Adrenal gland (tissue), 5 donors: ENCODE data around the gene LRIT3.

Source experiments
- POLR2A ChIP-seq, 2 donors: fragments of 450-650 bp; IDR thresholded peaks; one replicate each; pipeline ENCODE4 v1.6.1; 2017; ENCODE audit warnings: antibody characterized with exemption in 2 of 2, mild to moderate bottlenecking in 2 of 2, moderate library complexity in 1 of 2
- TF ChIP-seq, protein P1 (sequence below), 6 experiments: fragments of 450-650 bp in 4 of 6; fragments of 200-600 bp in 2 of 6; sonication (generic) in 1 of 6; IDR thresholded peaks; 1 replicate in 5 of 6; 2 replicates in 1 of 6; pipeline versions ENCODE4 v1.5.1 to v1.8.0; 2016 to 2021; ENCODE audit warnings: antibody characterized with exemption in 6 of 6, mild to moderate bottlenecking in 2 of 6, moderate library complexity in 1 of 6
- donor health status: DM: no; HTN: no; CAD: no.

- TF ChIP-seq POLR2A (IDR thresholded peaks at IDR 0.05), result no peak
- TF ChIP-seq, protein P1, sequence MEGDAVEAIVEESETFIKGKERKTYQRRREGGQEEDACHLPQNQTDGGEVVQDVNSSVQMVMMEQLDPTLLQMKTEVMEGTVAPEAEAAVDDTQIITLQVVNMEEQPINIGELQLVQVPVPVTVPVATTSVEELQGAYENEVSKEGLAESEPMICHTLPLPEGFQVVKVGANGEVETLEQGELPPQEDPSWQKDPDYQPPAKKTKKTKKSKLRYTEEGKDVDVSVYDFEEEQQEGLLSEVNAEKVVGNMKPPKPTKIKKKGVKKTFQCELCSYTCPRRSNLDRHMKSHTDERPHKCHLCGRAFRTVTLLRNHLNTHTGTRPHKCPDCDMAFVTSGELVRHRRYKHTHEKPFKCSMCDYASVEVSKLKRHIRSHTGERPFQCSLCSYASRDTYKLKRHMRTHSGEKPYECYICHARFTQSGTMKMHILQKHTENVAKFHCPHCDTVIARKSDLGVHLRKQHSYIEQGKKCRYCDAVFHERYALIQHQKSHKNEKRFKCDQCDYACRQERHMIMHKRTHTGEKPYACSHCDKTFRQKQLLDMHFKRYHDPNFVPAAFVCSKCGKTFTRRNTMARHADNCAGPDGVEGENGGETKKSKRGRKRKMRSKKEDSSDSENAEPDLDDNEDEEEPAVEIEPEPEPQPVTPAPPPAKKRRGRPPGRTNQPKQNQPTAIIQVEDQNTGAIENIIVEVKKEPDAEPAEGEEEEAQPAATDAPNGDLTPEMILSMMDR (IDR thresholded peaks at IDR 0.05), result no peak
Measured at GRCh38 chr4:109810552-109811387, 37.1 kb upstream of the LRIT3 start.
